Endodermal cell (in vitro differentiated cells): Measurements from ENCODE around the gene GJB3. TPM values are rescaled to one million over a fixed set of nuclear protein-coding genes. Genes with fewer than 3 reads are reported as not detected.

Experiments used
- DNase-seq: peaks from one replicate; pipeline ENCODE4 v3.0.0-alpha.2; 2017
- H3K27ac ChIP-seq: 2 replicates; pipeline ENCODE4 v1.5.1; 2013; ENCODE audit warnings: mild to moderate bottlenecking, low read depth, low read length, moderate library complexity
- H3K27me3 ChIP-seq: 2 replicates; pipeline ENCODE4 v1.6.1; 2013; ENCODE audit warnings: mild to moderate bottlenecking, low read length, moderate library complexity; ENCODE audit not compliant: insufficient read depth, control insufficient read depth, poor library complexity, severe bottlenecking
- H3K36me3 ChIP-seq: 2 replicates; pipeline ENCODE4 v1.7.0; 2013; ENCODE audit warnings: mild to moderate bottlenecking, low read length, moderate library complexity; ENCODE audit not compliant: control insufficient read depth, insufficient read depth
- H3K4me1 ChIP-seq: one replicate; pipeline ENCODE4 v1.7.0; 2013; ENCODE audit warnings: low read length; ENCODE audit not compliant: control insufficient read depth, insufficient read depth
- H3K4me3 ChIP-seq: 2 replicates; pipeline ENCODE4 v1.5.1; 2013; ENCODE audit warnings: mild to moderate bottlenecking, low read length, moderate library complexity
- H3K9ac ChIP-seq: 2 replicates; pipeline ENCODE4 v1.6.1; 2013; ENCODE audit warnings: mild to moderate bottlenecking, low read length, moderate library complexity; ENCODE audit not compliant: poor library complexity, severe bottlenecking; ENCODE audit errors: extremely low read depth
- H3K9me3 ChIP-seq: 2 replicates; pipeline ENCODE4 v1.6.1; 2013; ENCODE audit warnings: mild to moderate bottlenecking, low read length, moderate library complexity; ENCODE audit not compliant: control insufficient read depth
- H3K27ac Mint-ChIP-seq: 2 replicates; pipeline ENCODE4 v1.8.0; 2020; ENCODE audit warnings: mixed read lengths
- H3K27me3 Mint-ChIP-seq: 2 replicates; pipeline ENCODE4 v1.8.0; 2021; ENCODE audit warnings: mild to moderate bottlenecking, mixed read lengths; ENCODE audit not compliant: insufficient read depth
- H3K36me3 Mint-ChIP-seq: 2 replicates; pipeline ENCODE4 v1.8.0; 2020; ENCODE audit warnings: low read depth, mixed read lengths
- H3K4me1 Mint-ChIP-seq: 2 replicates; pipeline ENCODE4 v1.8.0; 2020; ENCODE audit warnings: mixed read lengths
- H3K4me3 Mint-ChIP-seq: 2 replicates; pipeline ENCODE4 v1.8.0; 2020; ENCODE audit warnings: mild to moderate bottlenecking, moderate library complexity, mixed read lengths
- H3K9me3 Mint-ChIP-seq: 2 replicates; pipeline ENCODE4 v1.8.0; 2020; ENCODE audit warnings: mild to moderate bottlenecking, mixed read lengths
- WGBS, 2 experiments: methylation state at CpG; one replicate each; pipeline versions ENCODE4 v1.1.5 to v1.1.7; 2013; ENCODE audit warnings: missing lambda C conversion rate in 2 of 2, mixed read lengths in 1 of 2; ENCODE audit not compliant: insufficient coverage in 1 of 2, insufficient read length in 1 of 2; 5-methylcytosine and 5-hydroxymethylcytosine counted together
- total RNA-seq, 2 donors: library from RNA; stranded (reverse); fragmentation: NEBNext Ultra II Directional in 1 of 2; extraction: Animal tissue kit (Norgen Biotek cat#: 25700) in 1 of 2; gene quantifications; 2 replicates in 1 of 2; 3 replicates in 1 of 2; pipeline ENCODE4 v1.2.1, GENCODE V29; 2021
- TF ChIP-seq, protein P1 (sequence below): fragments of 200-600 bp; sonication (generic); conservative IDR thresholded peaks from 2 replicates; pipeline ENCODE4 v1.5.0; 2021; ENCODE audit warnings: antibody characterized with exemption, mild to moderate bottlenecking

The GJB3 gene
- total RNA-seq, 2 donors from 2014 or later = 0.38 to 2.9 TPM

DNA sequence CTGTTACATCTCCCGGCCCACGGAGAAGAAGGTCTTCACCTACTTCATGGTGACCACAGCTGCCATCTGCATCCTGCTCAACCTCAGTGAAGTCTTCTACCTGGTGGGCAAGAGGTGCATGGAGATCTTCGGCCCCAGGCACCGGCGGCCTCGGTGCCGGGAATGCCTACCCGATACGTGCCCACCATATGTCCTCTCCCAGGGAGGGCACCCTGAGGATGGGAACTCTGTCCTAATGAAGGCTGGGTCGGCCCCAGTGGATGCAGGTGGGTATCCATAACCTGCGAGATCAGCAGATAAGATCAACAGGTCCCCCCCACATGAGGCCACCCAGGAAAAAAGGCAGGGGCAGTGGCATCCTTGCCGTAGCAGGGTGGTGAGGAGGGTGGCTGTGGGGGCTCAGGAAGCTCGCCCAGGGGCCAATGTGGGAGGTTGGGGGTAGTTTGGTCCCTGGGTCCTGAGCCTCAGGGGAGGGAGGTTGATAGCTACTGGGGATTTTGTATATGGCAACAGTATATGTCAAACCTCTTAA, 19.2 kb upstream of the GJB3 start:
- Mint-ChIP-seq H3K4me3 (no peak overlapping the region), H3K9me3 (peaks cover 2% of the 10 kb centered on the region), H3K27me3 (no peaks in the 10 kb centered on the region), H3K4me1 (peaks cover 24% of the 10 kb centered on the region), H3K36me3 (no peaks in the 10 kb centered on the region), H3K27ac (no peak overlapping the region)
- TF ChIP-seq, protein P1, sequence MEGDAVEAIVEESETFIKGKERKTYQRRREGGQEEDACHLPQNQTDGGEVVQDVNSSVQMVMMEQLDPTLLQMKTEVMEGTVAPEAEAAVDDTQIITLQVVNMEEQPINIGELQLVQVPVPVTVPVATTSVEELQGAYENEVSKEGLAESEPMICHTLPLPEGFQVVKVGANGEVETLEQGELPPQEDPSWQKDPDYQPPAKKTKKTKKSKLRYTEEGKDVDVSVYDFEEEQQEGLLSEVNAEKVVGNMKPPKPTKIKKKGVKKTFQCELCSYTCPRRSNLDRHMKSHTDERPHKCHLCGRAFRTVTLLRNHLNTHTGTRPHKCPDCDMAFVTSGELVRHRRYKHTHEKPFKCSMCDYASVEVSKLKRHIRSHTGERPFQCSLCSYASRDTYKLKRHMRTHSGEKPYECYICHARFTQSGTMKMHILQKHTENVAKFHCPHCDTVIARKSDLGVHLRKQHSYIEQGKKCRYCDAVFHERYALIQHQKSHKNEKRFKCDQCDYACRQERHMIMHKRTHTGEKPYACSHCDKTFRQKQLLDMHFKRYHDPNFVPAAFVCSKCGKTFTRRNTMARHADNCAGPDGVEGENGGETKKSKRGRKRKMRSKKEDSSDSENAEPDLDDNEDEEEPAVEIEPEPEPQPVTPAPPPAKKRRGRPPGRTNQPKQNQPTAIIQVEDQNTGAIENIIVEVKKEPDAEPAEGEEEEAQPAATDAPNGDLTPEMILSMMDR = no peak
- 95 to 100% methylated on average over 5 to 13 of the region's 13 CpGs for WGBS, 2 experiments
- Histone ChIP-seq H3K9ac (no peak overlapping the region), H3K4me1 (peaks cover 5% of the 10 kb centered on the region), H3K36me3 (no peaks in the 10 kb centered on the region), H3K9me3 (no peaks in the 10 kb centered on the region), H3K27me3 (no peaks in the 10 kb centered on the region), H3K4me3 (no peak overlapping the region), H3K27ac (no peak overlapping the region)
- no peak for DNase-seq

DNA sequence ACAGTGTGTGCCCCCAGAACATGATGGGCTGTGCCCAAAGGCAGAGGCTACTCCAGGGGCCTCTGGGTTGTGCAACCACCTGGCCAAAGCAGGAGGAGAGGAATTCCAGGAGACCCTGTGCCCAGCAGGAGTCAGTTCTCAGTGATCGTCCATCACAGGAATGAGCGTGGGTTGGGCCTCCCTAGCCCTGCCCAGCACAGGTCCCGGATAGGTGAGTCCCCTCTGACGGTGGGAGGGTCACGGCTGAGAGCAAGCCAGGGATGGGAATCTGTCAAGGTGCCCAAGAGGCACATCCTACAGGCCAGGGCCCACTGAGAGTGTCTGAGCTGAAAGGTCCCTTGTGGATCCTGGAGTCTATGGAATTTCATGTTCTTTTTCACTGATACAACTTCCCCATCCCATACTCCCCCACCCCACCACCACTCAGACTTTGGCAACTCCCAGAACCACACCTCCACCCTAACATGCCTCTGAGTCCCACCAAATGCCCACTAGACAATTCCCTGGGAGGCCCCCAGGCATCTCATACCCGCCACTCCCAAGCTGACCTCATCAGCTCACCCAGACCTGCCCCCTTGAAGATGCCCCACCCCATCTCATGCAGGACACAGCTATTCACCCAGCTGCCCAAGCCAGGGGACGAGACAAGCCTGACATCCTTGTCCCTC, 18.4 kb upstream of the GJB3 start:
- Mint-ChIP-seq H3K9me3 (peaks cover 2% of the 10 kb centered on the region), H3K27ac (no peak overlapping the region), H3K27me3 (no peaks in the 10 kb centered on the region), H3K36me3 (no peaks in the 10 kb centered on the region), H3K4me3 (no peak overlapping the region), H3K4me1 (peaks cover 24% of the 10 kb centered on the region)
- H3K9ac ChIP-seq = no peak overlapping the region
- H3K27ac ChIP-seq = no peak overlapping the region
- 85 to 86% methylated on average over 5 to 7 of the region's 7 CpGs for WGBS, 2 experiments
- no peaks in the 10 kb centered on the region for H3K9me3 ChIP-seq
- no peaks in the 10 kb centered on the region for H3K27me3 ChIP-seq
- H3K4me3 ChIP-seq = no peak overlapping the region
- H3K36me3 ChIP-seq = no peaks in the 10 kb centered on the region
- peak; percentile 71 for DNase-seq
- TF ChIP-seq, protein P1 = no peak
- H3K4me1 ChIP-seq = peaks cover 5% of the 10 kb centered on the region

DNA sequence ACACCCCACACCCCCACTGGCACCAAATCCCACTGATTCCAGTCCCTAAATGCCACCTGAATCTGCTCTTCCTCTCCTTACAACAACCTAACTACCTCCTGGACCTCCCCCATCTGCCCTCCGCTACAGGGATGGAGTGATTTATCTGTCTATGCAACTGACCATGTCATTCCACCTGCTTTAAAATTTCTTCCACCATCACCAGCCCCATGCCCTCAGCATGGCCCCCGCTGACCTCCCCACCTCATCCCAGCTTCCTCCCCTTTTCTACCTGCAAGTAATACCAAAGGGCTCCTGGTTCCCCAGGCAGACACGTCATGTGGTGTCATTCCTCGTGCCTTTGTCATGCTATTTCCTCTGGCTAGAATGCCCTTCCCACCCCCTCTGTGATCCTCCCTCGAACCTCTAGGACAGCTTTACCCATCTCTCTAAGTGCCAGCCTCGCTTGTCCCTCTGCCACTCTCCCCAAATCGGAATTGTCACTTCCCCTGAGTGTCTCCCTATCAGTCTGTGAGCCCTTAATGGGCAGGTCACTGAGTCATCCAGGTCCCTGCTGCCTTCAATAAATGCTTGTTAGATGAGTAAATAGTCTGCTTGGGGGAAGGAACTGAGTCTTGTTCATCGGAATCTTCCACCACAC, 17.8 kb upstream of the GJB3 start:
- no peaks in the 10 kb centered on the region for H3K36me3 Mint-ChIP-seq
- H3K27ac ChIP-seq = no peak overlapping the region
- no peaks in the 10 kb centered on the region for H3K9me3 ChIP-seq
- H3K4me1 Mint-ChIP-seq = peaks cover 24% of the 10 kb centered on the region
- TF ChIP-seq, protein P1 = no peak
- H3K36me3 ChIP-seq = no peaks in the 10 kb centered on the region
- H3K4me1 ChIP-seq = peaks cover 5% of the 10 kb centered on the region
- peak overlapping the region; percentile 58 for H3K27ac Mint-ChIP-seq
- H3K27me3 Mint-ChIP-seq = no peaks in the 10 kb centered on the region
- no peak overlapping the region for H3K9ac ChIP-seq
- H3K4me3 ChIP-seq = peak overlapping the region; percentile 8
- WGBS, 2 experiments = 32 to 44% methylated on average over 6 to 8 of the region's 8 CpGs
- peaks cover 2% of the 10 kb centered on the region for H3K9me3 Mint-ChIP-seq
- H3K4me3 Mint-ChIP-seq = no peak overlapping the region
- no peaks in the 10 kb centered on the region for H3K27me3 ChIP-seq
- DNase-seq = peak; percentile 86
